ENCODE results near the gene DDX49.
A peak's percentile ranks its signal among the peaks of the same experiment; 100 is the strongest.
"Not testable (repeated sequence)": the region's sequence is repeated elsewhere in the genome, so short reads cannot be mapped to it uniquely, and the experiment has no call there.

The DDX49 gene

DNA sequence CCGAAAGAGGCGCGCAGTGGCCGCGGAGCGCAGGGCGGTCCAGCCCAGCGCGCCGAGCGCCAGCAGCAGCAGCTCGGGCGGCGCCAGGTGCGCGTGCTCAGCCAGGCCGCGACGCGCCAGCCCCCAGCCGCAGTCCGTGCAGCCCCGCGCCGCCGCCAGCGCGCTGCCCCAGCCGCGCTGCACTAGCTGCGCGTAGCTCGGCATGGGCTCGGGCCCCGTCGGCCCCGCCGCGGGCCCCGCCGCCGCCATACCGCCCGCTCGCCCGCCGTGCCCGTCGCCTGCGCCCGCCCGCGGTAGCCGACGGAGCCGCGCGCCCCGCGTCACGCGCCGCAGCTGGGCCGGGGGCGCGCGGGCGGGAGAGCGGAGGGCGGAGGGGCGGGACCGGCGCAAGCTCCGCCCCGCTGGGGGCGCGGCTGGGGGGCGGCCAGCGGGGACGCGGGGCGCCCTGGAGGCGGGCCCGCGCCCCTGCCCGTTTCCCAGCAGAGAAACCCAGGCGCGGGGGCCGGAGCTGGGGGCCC is 23.6 kb upstream of the DDX49 start, which contains the start of gene CERS1:
CERS1 (minus strand) TSS at position 335 of the 518 bp plus-strand sequence; CDS start at position 249, 86 bp downstream.
- DNase-seq (ENCODE audit: low read depth) = peak; percentile 34

GRCh38 chr19:18896421-18896841 is 23.1 kb upstream of the DDX49 start:
- DNase-seq (ENCODE audit: low read depth) = no peak

- DNase-seq (ENCODE audit: low read depth) = no peak
Measured at GRCh38 chr19:18897094-18898029, 22.2 kb upstream of the DDX49 start.

GRCh38 chr19:18898081-18898606 is 21.4 kb upstream of the DDX49 start:
- peak; percentile 33 for DNase-seq (ENCODE audit: low read depth)

- no peak for DNase-seq (ENCODE audit: low read depth)
Measured at GRCh38 chr19:18898607-18899408, 20.7 kb upstream of the DDX49 start.

DNA sequence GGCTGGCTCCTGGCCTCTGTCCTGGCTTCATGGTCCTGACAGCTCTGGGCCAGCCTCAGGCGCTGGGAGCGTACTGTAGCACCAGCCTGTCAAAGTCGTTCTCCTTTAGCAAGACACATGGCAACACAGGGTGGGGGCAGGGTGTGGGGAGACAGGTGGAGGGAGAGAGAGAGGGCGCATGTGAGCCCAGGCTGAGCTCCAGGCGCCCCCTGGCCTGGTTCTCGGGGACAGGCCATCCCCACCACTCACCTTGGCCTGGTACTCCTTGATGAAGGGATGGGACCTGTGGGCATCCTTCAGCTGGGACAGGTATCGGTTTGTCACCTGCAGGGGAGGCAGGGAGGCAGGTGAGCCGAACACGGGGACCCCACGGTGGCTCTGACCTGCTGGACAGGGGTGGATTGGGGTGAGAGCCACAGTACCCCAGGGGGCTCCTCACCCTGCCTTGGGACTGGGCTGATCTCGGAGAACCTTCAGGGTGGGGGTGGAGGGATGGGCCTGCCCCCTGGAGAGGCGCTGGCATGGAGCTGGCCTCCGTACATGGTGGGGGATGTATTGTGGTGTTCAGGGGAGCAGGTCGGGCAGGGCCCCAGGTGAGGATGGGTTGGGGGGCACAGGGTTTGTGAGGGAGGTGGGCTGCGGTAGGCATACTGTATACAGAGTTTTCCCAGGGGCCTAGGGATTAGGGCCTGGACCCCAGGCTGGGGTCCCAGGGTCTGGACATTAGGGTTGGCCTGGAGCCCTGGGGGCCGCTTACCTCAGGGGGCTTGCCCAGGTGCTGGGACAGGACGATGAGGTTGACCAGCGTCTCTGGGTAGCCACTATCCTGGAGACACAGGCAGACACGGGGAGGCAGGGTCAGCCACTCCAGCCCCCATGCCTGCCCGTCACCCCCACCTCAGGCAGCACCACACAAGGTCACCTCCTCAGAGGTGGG is 19.6 kb upstream of the DDX49 start:
- DNase-seq (ENCODE audit: low read depth) = no peak

- DNase-seq (ENCODE audit: low read depth) = no peak
Measured at GRCh38 chr19:18900700-18901481, 18.6 kb upstream of the DDX49 start.

DNA sequence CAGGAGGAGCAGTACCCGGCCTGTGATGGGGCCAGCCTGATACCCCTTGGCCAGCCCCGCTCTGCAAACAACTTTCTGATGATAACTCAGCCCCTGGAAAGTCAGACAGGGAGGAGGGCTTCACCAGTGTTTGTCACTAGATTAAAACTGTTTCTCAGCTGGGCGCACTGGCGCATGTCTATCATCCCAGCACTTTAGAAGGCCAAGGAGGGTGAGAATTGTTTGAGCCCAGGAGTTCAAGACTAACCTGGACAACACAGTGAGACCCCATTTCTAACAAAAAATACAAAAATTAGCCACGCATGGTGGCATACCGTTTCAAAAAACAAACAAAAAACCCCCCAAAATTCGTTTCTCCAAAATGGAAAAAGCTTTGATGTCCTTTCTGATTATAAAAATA is 18.0 kb upstream of the DDX49 start:
- DNase-seq (ENCODE audit: low read depth) = no peak

- not testable (repeated sequence) for DNase-seq (ENCODE audit: low read depth)
Measured at GRCh38 chr19:18902519-18902918, 17.0 kb upstream of the DDX49 start.

- DNase-seq (ENCODE audit: low read depth) = no peak
Measured at GRCh38 chr19:18903156-18904037, 16.1 kb upstream of the DDX49 start.

- DNase-seq (ENCODE audit: low read depth) = no peak
Measured at GRCh38 chr19:18904334-18905057, 15.0 kb upstream of the DDX49 start.

DNA sequence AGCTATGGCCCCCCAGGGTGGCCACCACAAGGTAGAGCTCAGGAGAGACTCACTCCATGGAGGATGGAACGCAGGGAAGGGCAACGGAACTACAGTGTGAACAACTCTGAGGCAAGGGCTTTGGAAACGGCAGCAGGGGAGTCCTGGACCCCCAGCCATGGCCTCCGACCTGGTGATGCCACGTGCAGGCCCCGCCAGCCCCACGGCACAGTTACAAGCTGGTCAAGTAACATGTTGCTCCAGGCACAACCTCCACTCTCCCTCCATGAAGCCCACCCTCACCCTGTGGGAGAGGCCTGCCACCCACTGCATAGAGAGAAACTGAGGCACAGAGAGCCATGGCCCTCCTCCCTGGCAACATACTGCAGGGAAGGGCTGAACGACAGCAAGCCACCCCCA is 14.5 kb upstream of the DDX49 start:
- DNase-seq (ENCODE audit: low read depth) = no peak

DNA sequence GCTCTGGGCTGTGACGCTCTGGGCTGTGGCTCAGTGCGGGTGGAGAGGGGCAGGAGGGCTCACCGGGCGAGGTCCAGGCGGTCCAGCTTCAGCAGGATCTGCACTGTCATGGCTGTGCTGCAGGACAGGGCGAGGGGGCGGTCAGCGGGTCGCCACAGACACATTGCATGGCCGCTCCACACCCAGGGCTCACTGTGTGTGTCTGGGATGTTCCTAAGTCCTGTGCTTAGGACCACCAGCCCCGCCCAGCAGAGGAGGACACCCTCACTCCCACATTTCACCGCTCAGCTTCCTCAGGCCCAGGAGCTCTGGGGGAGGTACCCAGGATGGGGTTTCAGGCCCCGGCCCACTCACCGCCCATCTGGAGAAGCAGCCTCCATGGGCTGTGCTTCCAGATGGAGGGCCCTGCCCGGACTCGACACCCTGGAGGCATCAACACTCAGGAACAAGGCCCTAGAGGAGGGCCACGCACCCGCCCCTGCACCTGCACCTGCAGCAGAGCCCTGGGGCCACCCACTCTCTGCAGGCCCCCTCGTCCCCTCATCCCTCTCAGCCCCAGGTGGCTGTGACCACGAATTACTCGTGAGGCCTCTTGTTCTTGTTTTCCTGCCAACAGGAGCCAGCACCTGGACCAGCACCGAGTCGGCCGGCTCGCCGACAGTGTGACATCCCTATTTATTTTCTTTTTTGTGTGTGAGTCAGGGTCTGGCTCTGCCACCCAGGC is 13.8 kb upstream of the DDX49 start:
- no peak for DNase-seq (ENCODE audit: low read depth)

DNA sequence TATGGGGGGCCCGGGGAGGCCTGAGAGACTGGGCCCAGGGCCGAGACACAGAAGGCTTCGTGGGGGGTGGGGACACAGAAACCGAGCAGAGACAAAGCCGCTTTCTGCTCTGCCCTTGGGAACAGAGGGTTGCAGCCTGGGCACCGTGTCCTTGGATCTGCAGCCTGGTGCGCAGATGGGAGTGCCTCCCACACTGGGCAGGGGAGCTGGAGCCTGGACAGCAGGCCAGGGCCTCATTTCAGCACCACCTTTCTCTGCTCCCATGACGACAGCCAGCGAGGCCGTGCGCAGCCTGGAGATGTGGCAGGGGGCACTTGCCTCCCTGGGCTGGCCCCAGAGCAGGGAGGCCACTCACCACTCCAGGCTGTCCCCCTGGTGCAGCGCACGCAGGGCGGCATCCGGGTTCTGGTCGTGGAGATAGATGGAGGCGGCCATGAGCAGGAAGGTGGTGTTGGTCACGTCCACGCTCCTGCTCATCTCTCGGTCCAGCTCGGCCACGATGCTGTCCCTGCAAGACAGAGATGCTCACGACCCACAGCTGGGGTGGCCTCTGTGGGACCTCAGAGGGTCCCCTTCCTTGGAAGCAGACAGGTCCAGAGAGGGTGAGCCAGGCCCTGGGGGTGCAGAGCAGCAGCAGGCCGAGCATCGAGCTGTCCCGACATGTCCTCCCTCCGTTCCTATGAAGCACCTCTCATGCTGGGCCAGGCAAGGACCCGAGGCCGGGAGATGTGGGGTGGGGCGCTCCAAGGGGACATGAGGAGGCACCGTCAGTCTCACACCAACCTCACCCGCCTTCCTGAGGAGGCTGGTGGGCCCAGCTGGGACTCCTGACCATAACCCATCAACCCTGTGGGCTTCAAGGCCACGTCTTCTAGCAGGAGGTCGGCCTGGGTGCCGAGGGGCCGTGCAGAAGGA is 12.7 kb upstream of the DDX49 start:
- no peak for DNase-seq (ENCODE audit: low read depth)

DNA sequence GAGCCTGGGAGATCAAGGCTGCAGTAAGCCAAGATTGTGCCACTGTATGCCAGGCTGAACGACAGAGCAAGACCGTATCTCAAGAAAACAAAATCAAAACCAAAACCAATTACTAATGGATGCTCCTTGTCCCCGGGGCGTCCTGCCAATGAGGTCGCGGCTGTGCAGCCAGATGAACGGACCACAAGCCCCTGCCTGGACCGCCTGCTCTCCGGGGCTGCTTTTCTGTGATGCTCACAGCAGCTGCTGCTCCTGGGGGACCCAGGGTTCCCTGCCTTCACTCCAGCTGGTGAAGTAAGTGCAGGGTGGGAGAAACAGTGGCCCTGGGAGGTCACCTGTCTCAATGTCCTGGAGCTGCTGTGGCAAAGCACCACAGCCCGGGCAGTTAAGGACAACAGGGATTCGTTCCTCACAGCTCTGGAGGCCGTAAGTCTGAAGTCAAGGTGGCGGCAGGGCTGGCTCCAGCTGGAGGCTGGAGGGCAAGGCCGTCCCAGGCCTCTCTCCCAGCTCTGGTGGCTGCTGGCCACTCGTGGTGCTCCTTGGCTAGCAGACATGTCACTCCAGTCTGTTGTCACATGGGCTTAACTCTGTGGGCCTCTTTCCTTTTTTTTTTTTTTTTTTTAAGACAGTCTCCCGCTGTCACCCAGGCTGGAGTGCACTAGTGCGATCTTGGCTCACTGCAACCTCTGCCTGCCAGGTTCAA is 10.4 kb upstream of the DDX49 start:
- no peak for DNase-seq (ENCODE audit: low read depth)

GRCh38 chr19:18910010-18910409 is 9.5 kb upstream of the DDX49 start:
- no peak for DNase-seq (ENCODE audit: low read depth)
